Prostate gland (tissue), 2 donors: ENCODE data around the gene AIFM1.

Experiments
- POLR2A ChIP-seq: fragments of 450-650 bp; IDR thresholded peaks from one replicate; pipeline ENCODE4 v1.6.1; 2016; ENCODE audit warnings: antibody characterized with exemption, mild to moderate bottlenecking
- POLR2AphosphoS5 ChIP-seq: sonication (generic); formaldehyde crosslinking; IDR thresholded peaks from one replicate; pipeline ENCODE4 v1.6.1; 2017; ENCODE audit warnings: antibody characterized with exemption
- TF ChIP-seq, protein P1 (sequence below), 4 experiments: fragments of 200-600 bp in 2 of 4; fragments of 450-650 bp in 2 of 4; sonication (generic) in 2 of 4; IDR thresholded peaks; 1 replicate in 3 of 4; 2 replicates in 1 of 4; pipeline ENCODE4 v1.5.1; 2016 to 2019; ENCODE audit warnings: antibody characterized with exemption in 4 of 4, mild to moderate bottlenecking in 2 of 4, moderate library complexity in 2 of 4

DNA sequence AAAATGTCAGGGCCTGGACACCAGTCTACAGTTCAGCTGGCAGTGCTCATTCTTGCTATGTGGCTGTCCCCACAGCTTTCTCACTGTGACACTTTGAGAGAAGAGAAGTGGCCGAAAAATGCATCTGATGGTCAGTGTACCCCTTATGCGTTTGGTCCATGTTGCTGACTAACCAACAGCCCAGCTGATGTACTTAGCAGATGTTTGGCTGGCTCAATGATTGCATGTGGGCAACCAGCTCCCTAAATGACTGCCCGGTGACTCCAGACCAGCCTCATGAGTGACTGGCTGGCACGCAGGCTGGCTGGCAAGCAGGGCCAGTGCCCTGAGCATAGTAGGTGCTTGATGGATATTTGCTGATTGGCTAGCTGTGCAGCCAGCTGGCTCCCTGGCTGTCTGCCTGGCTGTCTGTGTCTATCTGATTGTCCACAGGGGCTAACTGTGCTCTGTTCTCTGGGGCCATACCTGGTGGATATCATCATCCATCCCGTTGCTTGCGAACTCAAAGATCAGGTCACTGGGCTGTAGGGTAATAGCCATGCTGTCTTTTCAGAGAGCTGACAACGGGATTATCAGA, 84.8 kb downstream of the AIFM1 start:
- TF ChIP-seq POLR2A (no peak), POLR2AphosphoS5 (no peak)
- TF ChIP-seq, protein P1, sequence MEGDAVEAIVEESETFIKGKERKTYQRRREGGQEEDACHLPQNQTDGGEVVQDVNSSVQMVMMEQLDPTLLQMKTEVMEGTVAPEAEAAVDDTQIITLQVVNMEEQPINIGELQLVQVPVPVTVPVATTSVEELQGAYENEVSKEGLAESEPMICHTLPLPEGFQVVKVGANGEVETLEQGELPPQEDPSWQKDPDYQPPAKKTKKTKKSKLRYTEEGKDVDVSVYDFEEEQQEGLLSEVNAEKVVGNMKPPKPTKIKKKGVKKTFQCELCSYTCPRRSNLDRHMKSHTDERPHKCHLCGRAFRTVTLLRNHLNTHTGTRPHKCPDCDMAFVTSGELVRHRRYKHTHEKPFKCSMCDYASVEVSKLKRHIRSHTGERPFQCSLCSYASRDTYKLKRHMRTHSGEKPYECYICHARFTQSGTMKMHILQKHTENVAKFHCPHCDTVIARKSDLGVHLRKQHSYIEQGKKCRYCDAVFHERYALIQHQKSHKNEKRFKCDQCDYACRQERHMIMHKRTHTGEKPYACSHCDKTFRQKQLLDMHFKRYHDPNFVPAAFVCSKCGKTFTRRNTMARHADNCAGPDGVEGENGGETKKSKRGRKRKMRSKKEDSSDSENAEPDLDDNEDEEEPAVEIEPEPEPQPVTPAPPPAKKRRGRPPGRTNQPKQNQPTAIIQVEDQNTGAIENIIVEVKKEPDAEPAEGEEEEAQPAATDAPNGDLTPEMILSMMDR (IDR thresholded peaks at IDR 0.05): no peak
